ENCODE data around the gene HLA-DMA. TPM values are rescaled to one million over a fixed set of nuclear protein-coding genes. Genes with fewer than 3 reads are reported as not detected.
A peak's percentile ranks its signal among the peaks of the same experiment; 100 is the strongest.

Gene HLA-DMA
- total RNA-seq (10 to 100 TPM; 14.4 to 16.5 TPM), total RNA-seq (1.7 to 49.2 (median 8.0) reads per million in 172 experiments)
- polyA plus RNA-seq (2013, experiment 1 of 2) = 53.7 TPM
- polyA plus RNA-seq (2013, experiment 2 of 2) = 45.2 TPM

DNA sequence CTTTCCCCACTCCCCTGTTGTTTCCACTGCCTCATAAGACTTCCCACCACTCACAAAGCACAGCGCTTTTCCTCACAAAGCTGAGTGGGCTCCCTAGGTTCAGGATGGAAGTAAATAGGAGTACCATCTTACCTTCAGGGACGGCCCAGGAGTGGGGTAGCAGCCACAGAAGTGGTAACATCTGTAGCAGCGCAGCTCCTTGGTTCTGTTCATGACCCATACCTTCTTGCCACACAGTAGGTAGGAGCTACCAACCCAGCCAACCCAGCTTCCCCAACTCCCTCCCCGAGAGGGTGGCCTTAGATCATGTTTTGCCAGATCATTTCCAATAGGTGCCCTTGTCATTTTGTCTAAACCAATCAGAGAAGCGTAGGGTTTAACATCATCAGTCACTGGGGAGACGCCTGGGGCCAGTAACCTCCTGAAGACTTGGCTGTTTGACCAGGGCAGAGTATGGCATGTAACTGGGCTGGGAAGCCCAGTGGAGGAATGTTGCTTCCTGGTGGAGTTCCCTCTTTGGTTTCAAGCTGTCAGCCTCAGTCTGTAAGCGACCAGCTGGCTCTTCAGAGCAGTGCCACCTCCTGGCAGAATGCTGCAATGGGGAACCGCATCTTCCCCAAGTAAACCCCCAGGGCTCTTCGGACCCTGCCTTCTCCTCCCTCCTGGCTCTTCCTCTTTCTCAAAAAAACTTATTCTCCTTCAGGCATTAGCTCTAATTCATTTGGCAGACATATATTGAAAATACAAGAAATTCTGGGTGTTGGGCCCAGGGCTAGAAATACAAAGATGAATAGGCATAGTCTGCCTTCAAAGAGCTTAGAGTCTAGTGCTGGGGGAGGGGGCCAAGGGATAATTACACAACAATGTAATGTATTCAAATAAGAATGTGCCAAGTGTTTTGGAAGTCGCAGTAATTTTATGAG lies at the start of gene HLA-DMA:
HLA-DMA (minus strand) TSS at position 281 of the 923 bp plus-strand sequence; CDS start at position 220, 61 bp downstream.
- ATAC-seq (ENCODE audit: poor library complexity) (peak; percentile 98), DNase-seq (peak; percentile 57 to 92 (median 70))
- H3K27ac ChIP-seq (ENCODE audit: low read depth in 1 of 2, low read length in 2 of 2) = peak within 1 kb of the TSS; percentile 5 to 44
- H3K4me3 ChIP-seq (ENCODE audit: low read length) = peak within 1 kb of the TSS; percentile 49
- peak within 1 kb of the TSS; percentile 82 for H3K27ac Mint-ChIP-seq
- peak; percentile 86 for TF ChIP-seq CTCF (IDR thresholded peaks at IDR 0.05)
- CTCF ChIA-PET = interaction anchor here (0.8 to 8.4 kb wide), 18 partner anchors 10 to 256 kb away, joined by 3 to 177 read pairs (median 6); partner anchors contain the start of genes BRD2, HLA-DMB, RING1 and TAP2
- no peaks in the 10 kb centered on the region for H3K27me3 ChIP-seq (ENCODE audit: control insufficient read depth in 1 of 2, insufficient read depth in 2 of 2, low read length in 2 of 2)
- H3K4me1 Mint-ChIP-seq (ENCODE audit: low read depth) = peaks cover 45% of the 10 kb centered on the region
- H3K27me3 Mint-ChIP-seq = no peaks in the 10 kb centered on the region
- intact Hi-C loops (cut with DNase I, micrococcal nuclease) = loop anchor here (1.0 to 2.0 kb wide), 5 partner anchors 12 to 68 kb away; partner anchors contain the start of gene HLA-DMB (in 1 of the 2)
- peak within 1 kb of the TSS; percentile 71 for H3K4me3 Mint-ChIP-seq
- no peaks in the 10 kb centered on the region for H3K36me3 Mint-ChIP-seq (ENCODE audit: low read depth)
- no peaks in the 10 kb centered on the region for H3K9me3 Mint-ChIP-seq
- POLR2A ChIA-PET = interaction anchor here (0.6 to 8.3 kb wide), 16 partner anchors 8 to 296 kb away, joined by 3 to 323 read pairs (median 5); partner anchors contain the start of genes BRD2, HLA-DMB, PSMB8 and PSMB9
- no peaks in the 10 kb centered on the region for H3K9me3 ChIP-seq (ENCODE audit: control insufficient read depth in 1 of 2, insufficient read depth in 1 of 2, low read length in 2 of 2)
- peaks cover 26% of the 10 kb centered on the region for H3K4me1 ChIP-seq (ENCODE audit: insufficient read depth, low read length)
- H3K36me3 ChIP-seq (ENCODE audit: insufficient read depth, low read length) = no peaks in the 10 kb centered on the region

- H3K4me1 Mint-ChIP-seq (ENCODE audit: low read depth) = peaks cover 7% of the 10 kb centered on the region
- no peak overlapping the region for H3K4me3 Mint-ChIP-seq
- no peak overlapping the region for H3K27ac Mint-ChIP-seq
- H3K4me1 ChIP-seq (ENCODE audit: insufficient read depth, low read length) = peaks cover 4% of the 10 kb centered on the region
- TF ChIP-seq CTCF (IDR thresholded peaks at IDR 0.05) = no peak
- ATAC-seq (ENCODE audit: poor library complexity) (no peak), DNase-seq (no peak)
- no peaks in the 10 kb centered on the region for H3K9me3 Mint-ChIP-seq
- no peaks in the 10 kb centered on the region for H3K36me3 Mint-ChIP-seq (ENCODE audit: low read depth)
- H3K36me3 ChIP-seq (ENCODE audit: insufficient read depth, low read length) = no peaks in the 10 kb centered on the region
- CTCF ChIA-PET = no interaction called here
- peaks cover 15% of the 10 kb centered on the region for H3K27me3 Mint-ChIP-seq
- POLR2A ChIA-PET = interaction anchor here (1.1 kb wide), 1 partner anchor 30 kb away, joined by 3 read pairs; no protein-coding TSS in a partner anchor
- H3K9me3 ChIP-seq (ENCODE audit: control insufficient read depth in 1 of 2, insufficient read depth in 1 of 2, low read length in 2 of 2) = no peaks in the 10 kb centered on the region
- H3K27ac ChIP-seq (ENCODE audit: low read depth in 1 of 2, low read length in 2 of 2) = no peak overlapping the region
- H3K4me3 ChIP-seq (ENCODE audit: low read length) = no peak overlapping the region
- peaks cover 4 to 6% of the 10 kb centered on the region in 2 experiments for H3K27me3 ChIP-seq (ENCODE audit: control insufficient read depth in 1 of 2, insufficient read depth in 2 of 2, low read length in 2 of 2)
- intact Hi-C loops (cut with DNase I, micrococcal nuclease) = no loop called here
These were observed 48.8 kb upstream of the HLA-DMA start for GRCh38 chr6:33001685-33002084.

GRCh38 chr6:33000055-33000454 lies 47.2 kb upstream of the HLA-DMA start:
- H3K4me1 Mint-ChIP-seq (ENCODE audit: low read depth) = peaks cover 7% of the 10 kb centered on the region
- peak in 5 of 14 experiments; percentile 25 to 64 (median 35) for DNase-seq
- Histone ChIP-seq H3K27ac (ENCODE audit: low read depth in 1 of 2, low read length in 2 of 2) (no peak overlapping the region), H3K36me3 (ENCODE audit: insufficient read depth, low read length) (no peaks in the 10 kb centered on the region), H3K27me3 (ENCODE audit: control insufficient read depth in 1 of 2, insufficient read depth in 2 of 2, low read length in 2 of 2) (peaks cover 4 to 6% of the 10 kb centered on the region in 2 experiments), H3K4me1 (ENCODE audit: insufficient read depth, low read length) (peaks cover 4% of the 10 kb centered on the region), H3K4me3 (ENCODE audit: low read length) (no peak overlapping the region), H3K9me3 (ENCODE audit: control insufficient read depth in 1 of 2, insufficient read depth in 1 of 2, low read length in 2 of 2) (no peaks in the 10 kb centered on the region)
- peak; percentile 83 for ATAC-seq (ENCODE audit: poor library complexity)
- no peak overlapping the region for H3K4me3 Mint-ChIP-seq
- H3K36me3 Mint-ChIP-seq (ENCODE audit: low read depth) = no peaks in the 10 kb centered on the region
- no peaks in the 10 kb centered on the region for H3K9me3 Mint-ChIP-seq
- ChIA-PET CTCF (interaction anchor here (1.0 to 1.4 kb wide), 2 partner anchors 15 to 28 kb away, joined by 3 to 4 read pairs; no protein-coding TSS in a partner anchor), POLR2A (interaction anchor here (1.4 kb wide), 1 partner anchor 28 kb away, joined by 4 read pairs; no protein-coding TSS in a partner anchor)
- H3K27me3 Mint-ChIP-seq = peaks cover 22% of the 10 kb centered on the region
- no peak overlapping the region for H3K27ac Mint-ChIP-seq
- intact Hi-C loops (cut with DNase I, micrococcal nuclease) = no loop called here
- TF ChIP-seq CTCF (IDR thresholded peaks at IDR 0.05) = peak; percentile 45

Data from CD4-positive, alpha-beta T cell (primary cell).